Sigmoid colon (tissue), 7 donors: ENCODE data around the gene HCCS. TPM values are rescaled to one million over a fixed set of nuclear protein-coding genes. Genes with fewer than 3 reads are reported as not detected.

Source experiments
- DNase-seq: peaks from one replicate; pipeline ENCODE4 v3.0.0-alpha.2; 2019
- H3K27ac ChIP-seq, 4 donors: fragments of 200-600 bp; sonication (generic); one replicate each; pipeline ENCODE4 v1.5.1; 2016 to 2019; ENCODE audit warnings: mild to moderate bottlenecking in 1 of 4
- H3K27me3 ChIP-seq, 3 donors: fragments of 200-600 bp; sonication (generic); one replicate each; pipeline ENCODE4 v1.5.1; 2019; ENCODE audit warnings: mild to moderate bottlenecking in 1 of 3
- H3K36me3 ChIP-seq, 4 donors: fragments of 200-600 bp; sonication (generic); one replicate each; pipeline ENCODE4 v1.5.1; 2016 to 2019
- H3K4me1 ChIP-seq, 4 donors: fragments of 200-600 bp; sonication (generic); one replicate each; pipeline ENCODE4 v1.5.1; 2017 to 2019
- H3K4me3 ChIP-seq, 4 donors: fragments of 200-600 bp; sonication (generic); one replicate each; pipeline ENCODE4 v1.5.1; 2017 to 2019; ENCODE audit warnings: mild to moderate bottlenecking in 2 of 4, moderate library complexity in 1 of 4
- H3K9me3 ChIP-seq, 4 donors: fragments of 200-600 bp in 3 of 4; sonication (generic) in 3 of 4; one replicate each; pipeline versions ENCODE4 v1.5.1 to v1.6.1; 2013 to 2019
- EP300 ChIP-seq, 4 donors: sonication (generic); formaldehyde crosslinking; IDR thresholded peaks; one replicate each; pipeline ENCODE4 v1.6.1; 2017; ENCODE audit warnings: antibody characterized with exemption in 4 of 4
- POLR2A ChIP-seq, 2 donors: fragments of 450-650 bp; IDR thresholded peaks; one replicate each; pipeline ENCODE4 v1.6.1; 2016; ENCODE audit warnings: antibody characterized with exemption in 2 of 2, mild to moderate bottlenecking in 2 of 2, moderate library complexity in 2 of 2
- POLR2AphosphoS5 ChIP-seq, 4 donors: sonication (generic); formaldehyde crosslinking; IDR thresholded peaks; one replicate each; pipeline ENCODE4 v1.6.1; 2017; ENCODE audit warnings: antibody characterized with exemption in 4 of 4
- WGBS, 2 donors: extraction: QIAGEN DNeasy Blood & Tissue Kit; methylation state at CpG; one replicate each; pipeline ENCODE4 v1.1.7; 2013; 5-methylcytosine and 5-hydroxymethylcytosine counted together
- intact Hi-C: fragments of 100-400 bp; cut with DNase I; formaldehyde crosslinking; loops from one replicate; pipeline ENCODE4 v1.15.1; 2023
- polyA plus RNA-seq, 3 donors: library from polyadenylated mRNA; stranded (reverse); fragments of 200-250 nt; gene quantifications; one replicate each; pipeline ENCODE4 v1.2.3, GENCODE V29; 2013
- total RNA-seq, 4 donors: library from RNA; depleted of rRNA; stranded (reverse); fragments of >200 nt; gene quantifications; one replicate each; pipeline ENCODE4 v1.1.0, GENCODE V29; 2016
- TF ChIP-seq, protein P1 (sequence below), 4 experiments: fragments of 450-650 bp in 3 of 4; fragments of 200-600 bp in 1 of 4; IDR thresholded peaks; one replicate each; pipeline ENCODE4 v1.5.1; 2016 to 2019; ENCODE audit warnings: antibody characterized with exemption in 4 of 4, mild to moderate bottlenecking in 3 of 4, moderate library complexity in 2 of 4
- donor health status: healthy with polysubstance abuse.
- donor health status: Bipolar disorder and iron deficiency.
- donor health status: healthy.

HCCS gene
- total and polyA plus RNA-seq, 7 donors: 13.3 to 59.6 (median 20.7) TPM

DNA sequence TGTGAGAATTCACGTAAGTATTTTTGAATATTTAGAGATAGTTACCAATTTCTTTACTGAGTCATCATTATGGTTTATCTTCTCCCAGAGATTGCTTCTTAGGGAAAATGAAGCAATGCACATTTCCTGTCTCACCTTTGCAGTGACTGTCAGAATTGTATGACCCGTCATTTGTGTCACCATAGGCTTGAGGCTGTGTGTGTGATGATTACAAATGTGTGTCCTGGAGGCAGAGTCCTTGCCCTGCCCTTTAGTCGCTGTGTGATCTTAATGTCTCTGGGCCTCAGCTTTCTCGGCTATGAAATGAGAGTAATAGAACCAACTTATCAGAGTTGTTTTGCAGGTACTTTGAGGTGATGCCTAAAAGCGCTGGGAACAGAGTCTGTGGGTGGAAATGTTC, 13.9 kb downstream of the HCCS start:
- Histone ChIP-seq H3K27ac (no peak overlapping the region), H3K27me3 (no peaks in the 10 kb centered on the region), H3K36me3 (peaks cover 0 to 16% (median 0%) of the 10 kb centered on the region in 4 donors), H3K4me1 (no peaks in the 10 kb centered on the region), H3K9me3 (no peaks in the 10 kb centered on the region), H3K4me3 (no peak overlapping the region)
- TF ChIP-seq POLR2AphosphoS5 (IDR thresholded peaks at IDR 0.05) (no peak), POLR2A (IDR thresholded peaks at IDR 0.05) (no peak), EP300 (IDR thresholded peaks at IDR 0.05) (no peak)
- TF ChIP-seq, protein P1, sequence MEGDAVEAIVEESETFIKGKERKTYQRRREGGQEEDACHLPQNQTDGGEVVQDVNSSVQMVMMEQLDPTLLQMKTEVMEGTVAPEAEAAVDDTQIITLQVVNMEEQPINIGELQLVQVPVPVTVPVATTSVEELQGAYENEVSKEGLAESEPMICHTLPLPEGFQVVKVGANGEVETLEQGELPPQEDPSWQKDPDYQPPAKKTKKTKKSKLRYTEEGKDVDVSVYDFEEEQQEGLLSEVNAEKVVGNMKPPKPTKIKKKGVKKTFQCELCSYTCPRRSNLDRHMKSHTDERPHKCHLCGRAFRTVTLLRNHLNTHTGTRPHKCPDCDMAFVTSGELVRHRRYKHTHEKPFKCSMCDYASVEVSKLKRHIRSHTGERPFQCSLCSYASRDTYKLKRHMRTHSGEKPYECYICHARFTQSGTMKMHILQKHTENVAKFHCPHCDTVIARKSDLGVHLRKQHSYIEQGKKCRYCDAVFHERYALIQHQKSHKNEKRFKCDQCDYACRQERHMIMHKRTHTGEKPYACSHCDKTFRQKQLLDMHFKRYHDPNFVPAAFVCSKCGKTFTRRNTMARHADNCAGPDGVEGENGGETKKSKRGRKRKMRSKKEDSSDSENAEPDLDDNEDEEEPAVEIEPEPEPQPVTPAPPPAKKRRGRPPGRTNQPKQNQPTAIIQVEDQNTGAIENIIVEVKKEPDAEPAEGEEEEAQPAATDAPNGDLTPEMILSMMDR (IDR thresholded peaks at IDR 0.05): no peak
- no peak for DNase-seq
- 74 to 91% methylated on average over 5 of the region's 5 CpGs for WGBS, 2 donors
- intact Hi-C loops: no loop called here

DNA sequence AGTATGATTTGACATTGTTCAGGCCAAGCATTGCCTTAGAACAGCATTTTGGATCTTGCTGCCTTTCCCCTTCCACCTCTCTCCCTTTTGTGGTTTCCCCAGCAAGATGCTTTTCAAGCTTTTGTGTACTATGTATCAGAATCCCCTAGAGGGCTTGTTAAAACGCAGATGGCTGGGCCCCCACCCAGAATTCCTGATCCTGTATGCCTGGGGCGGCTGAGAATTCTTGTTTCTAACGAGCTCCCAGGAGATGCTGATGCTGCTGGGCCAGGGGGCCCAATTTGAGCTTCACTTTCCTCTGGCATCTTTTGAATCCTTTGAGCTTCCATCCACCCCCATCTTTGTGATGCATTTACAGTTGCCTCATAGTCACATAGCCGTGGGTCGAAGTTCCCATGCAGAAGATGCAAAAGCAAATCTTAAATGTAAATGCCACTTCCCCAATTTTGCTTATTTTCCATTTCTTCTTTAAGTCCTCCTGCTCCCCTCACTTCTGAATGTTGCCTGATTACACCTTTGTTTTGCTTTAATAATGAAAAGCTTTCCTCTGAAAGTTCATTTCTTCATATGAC, 18.5 kb downstream of the HCCS start:
- H3K27me3 ChIP-seq: no peaks in the 10 kb centered on the region
- 75 to 78% methylated on average over 5 of the region's 5 CpGs for WGBS, 2 donors
- H3K9me3 ChIP-seq: no peaks in the 10 kb centered on the region
- no peaks in the 10 kb centered on the region for H3K36me3 ChIP-seq
- no peak overlapping the region for H3K27ac ChIP-seq
- DNase-seq: no peak
- TF ChIP-seq POLR2AphosphoS5 (IDR thresholded peaks at IDR 0.05): no peak
- no peak for TF ChIP-seq EP300 (IDR thresholded peaks at IDR 0.05)
- no peak for TF ChIP-seq POLR2A (IDR thresholded peaks at IDR 0.05)
- TF ChIP-seq, protein P1 (IDR thresholded peaks at IDR 0.05): no peak
- no peaks in the 10 kb centered on the region for H3K4me1 ChIP-seq
- H3K4me3 ChIP-seq: no peak overlapping the region
- intact Hi-C loops: no loop called here

DNA sequence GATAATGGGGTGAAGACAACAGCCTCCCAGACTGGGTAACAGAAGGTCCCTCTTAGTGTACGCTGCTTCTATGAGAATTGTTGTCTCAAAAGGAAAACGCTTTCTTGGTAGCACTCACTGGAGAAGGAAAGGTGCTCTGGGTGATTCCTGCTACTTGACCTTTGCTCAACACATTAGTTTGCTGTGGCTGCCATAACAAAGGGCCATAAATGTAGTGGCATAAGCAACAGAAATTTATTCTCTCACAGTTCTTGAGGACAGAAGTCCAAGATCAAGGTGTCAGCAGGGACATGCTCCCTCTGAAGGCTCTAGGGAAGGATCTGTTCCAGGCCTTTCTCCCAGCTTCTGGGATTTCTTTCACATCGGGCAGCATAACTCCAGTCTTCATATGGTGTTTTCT, 19.0 kb downstream of the HCCS start:
- no peaks in the 10 kb centered on the region for H3K9me3 ChIP-seq
- H3K4me1 ChIP-seq: no peaks in the 10 kb centered on the region
- no peak overlapping the region for H3K27ac ChIP-seq
- no peak overlapping the region for H3K4me3 ChIP-seq
- TF ChIP-seq, protein P1 (IDR thresholded peaks at IDR 0.05): no peak
- TF ChIP-seq POLR2A (IDR thresholded peaks at IDR 0.05) (no peak), POLR2AphosphoS5 (IDR thresholded peaks at IDR 0.05) (no peak), EP300 (IDR thresholded peaks at IDR 0.05) (no peak)
- H3K27me3 ChIP-seq: no peaks in the 10 kb centered on the region
- DNase-seq: no peak
- H3K36me3 ChIP-seq: no peaks in the 10 kb centered on the region
- intact Hi-C loops: no loop called here
- WGBS, 2 donors: 24 to 78% methylated on average over 3 of the region's 3 CpGs

DNA sequence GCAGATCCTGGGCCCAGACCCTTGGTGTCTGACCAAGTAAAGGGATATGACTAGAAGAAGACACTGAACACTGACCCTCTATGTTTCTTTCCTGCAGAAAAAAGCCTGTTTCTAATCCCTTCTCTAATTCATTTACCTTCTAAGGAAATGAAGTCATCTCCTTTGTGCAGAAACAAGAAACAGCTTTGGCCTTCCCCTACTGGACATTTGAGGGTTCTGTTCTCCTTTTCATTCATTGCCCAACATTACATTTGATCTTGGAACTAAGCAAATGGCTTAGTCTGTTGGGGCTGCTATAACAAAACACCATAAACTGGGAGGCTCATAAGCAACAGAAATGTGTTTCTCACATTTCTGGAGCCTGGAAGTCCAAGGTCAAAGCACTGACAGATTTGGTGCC, 20.0 kb downstream of the HCCS start:
- no peaks in the 10 kb centered on the region for H3K9me3 ChIP-seq
- no peaks in the 10 kb centered on the region for H3K27me3 ChIP-seq
- H3K4me3 ChIP-seq: no peak overlapping the region
- no peak for DNase-seq
- TF ChIP-seq, protein P1 (IDR thresholded peaks at IDR 0.05): no peak
- TF ChIP-seq POLR2A (IDR thresholded peaks at IDR 0.05): no peak
- no peaks in the 10 kb centered on the region for H3K36me3 ChIP-seq
- intact Hi-C loops: no loop called here
- no peak overlapping the region for H3K27ac ChIP-seq
- no peaks in the 10 kb centered on the region for H3K4me1 ChIP-seq

DNA sequence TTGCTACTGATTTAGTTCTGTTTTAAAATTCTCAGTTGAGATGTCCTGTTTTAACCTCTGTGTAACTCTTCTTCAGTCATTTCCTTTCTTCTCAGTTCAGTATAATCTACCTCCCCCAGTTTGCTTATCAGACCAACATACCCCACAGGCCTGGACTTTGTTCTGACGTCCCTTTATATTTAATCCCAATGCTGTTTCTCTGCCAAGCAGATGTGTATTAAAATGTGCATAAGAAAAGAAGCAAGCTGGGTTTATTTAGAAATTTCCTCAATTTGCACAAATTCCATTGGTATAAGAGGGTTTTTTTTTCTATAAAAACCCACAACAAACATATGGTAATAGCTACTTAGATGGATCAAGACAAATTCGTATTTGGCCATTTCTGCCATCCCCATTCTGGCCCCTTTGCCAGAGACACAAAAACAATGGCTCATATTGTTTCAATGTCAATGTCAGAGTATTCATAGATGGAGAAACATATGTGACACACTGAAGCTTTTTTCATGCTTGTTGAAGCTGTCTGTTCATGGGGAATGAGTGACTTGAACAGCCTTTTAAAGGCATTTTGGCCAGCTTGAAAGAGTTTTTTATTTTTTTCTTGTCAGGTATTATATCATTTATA, 24.5 kb downstream of the HCCS start:
- H3K36me3 ChIP-seq: no peaks in the 10 kb centered on the region
- TF ChIP-seq, protein P1 (IDR thresholded peaks at IDR 0.05): no peak
- no peak for TF ChIP-seq POLR2AphosphoS5 (IDR thresholded peaks at IDR 0.05)
- TF ChIP-seq EP300 (IDR thresholded peaks at IDR 0.05): no peak
- TF ChIP-seq POLR2A (IDR thresholded peaks at IDR 0.05): no peak
- intact Hi-C loops: no loop called here
- no peak overlapping the region for H3K27ac ChIP-seq
- no peaks in the 10 kb centered on the region for H3K27me3 ChIP-seq
- WGBS, 2 donors: 22 to 56% methylated on average over 2 of the region's 2 CpGs
- no peaks in the 10 kb centered on the region for H3K9me3 ChIP-seq
- no peak overlapping the region for H3K4me3 ChIP-seq
- H3K4me1 ChIP-seq: no peaks in the 10 kb centered on the region
- no peak for DNase-seq
